M059J (cell line): Measurements from ENCODE around the gene STXBP6. TPM values are rescaled to one million over a fixed set of nuclear protein-coding genes. Genes with fewer than 3 reads are reported as not detected.

Experiments
- DNase-seq: peaks from one replicate; pipeline ENCODE4 v3.0.0-alpha.2; 2012; ENCODE audit warnings: low read depth
- total RNA-seq: library from RNA; depleted of rRNA; stranded (reverse); fragments of >200 nt; shearing (Covaris generic); gene quantifications from 2 replicates; pipeline ENCODE4 v1.2.3, GENCODE V29; 2014

STXBP6 gene
- total RNA-seq, 1 experiment from 2014 or later: not detected

- DNase-seq: no peak
Measured at GRCh38 chr14:24831677-24832076, 218.3 kb downstream of the STXBP6 start.

GRCh38 chr14:24829862-24830261 is 220.1 kb downstream of the STXBP6 start:
- DNase-seq: no peak

- no peak for DNase-seq
Measured at GRCh38 chr14:24828486-24828885, 221.5 kb downstream of the STXBP6 start.

GRCh38 chr14:24826390-24826789 is 223.6 kb downstream of the STXBP6 start:
- DNase-seq: no peak

- no peak for DNase-seq
Measured at GRCh38 chr14:24820616-24821015, 229.3 kb downstream of the STXBP6 start.

- no peak for DNase-seq
Measured at GRCh38 chr14:24818823-24819341, 231.1 kb downstream of the STXBP6 start.

- DNase-seq: no peak
Measured at GRCh38 chr14:24818058-24818822, 231.7 kb downstream of the STXBP6 start.

- DNase-seq: no peak
Measured at GRCh38 chr14:24817212-24818057, 232.5 kb downstream of the STXBP6 start.

GRCh38 chr14:24816929-24817211 is 233.1 kb downstream of the STXBP6 start:
- DNase-seq: no peak

GRCh38 chr14:24816011-24816928 is 233.7 kb downstream of the STXBP6 start:
- DNase-seq: no peak

GRCh38 chr14:24815543-24815942 is 234.4 kb downstream of the STXBP6 start:
- no peak for DNase-seq

GRCh38 chr14:24814944-24815343 is 235.0 kb downstream of the STXBP6 start:
- no peak for DNase-seq

- DNase-seq: no peak
Measured at GRCh38 chr14:24814346-24814745, 235.6 kb downstream of the STXBP6 start.

- no peak for DNase-seq
Measured at GRCh38 chr14:24813819-24814259, 236.1 kb downstream of the STXBP6 start.

GRCh38 chr14:24813089-24813815 is 236.7 kb downstream of the STXBP6 start:
- DNase-seq: no peak

- DNase-seq: no peak
Measured at GRCh38 chr14:24809135-24809534, 240.8 kb downstream of the STXBP6 start.

- DNase-seq: no peak
Measured at GRCh38 chr14:24808412-24808811, 241.5 kb downstream of the STXBP6 start.

GRCh38 chr14:24806061-24806678 is 243.8 kb downstream of the STXBP6 start:
- DNase-seq: peak; percentile 12

GRCh38 chr14:24804552-24805212 is 245.3 kb downstream of the STXBP6 start:
- no peak for DNase-seq

GRCh38 chr14:24803933-24804494 is 245.9 kb downstream of the STXBP6 start:
- DNase-seq: no peak
